ENCODE results near the gene PIP5K1C.

The PIP5K1C gene

DNA sequence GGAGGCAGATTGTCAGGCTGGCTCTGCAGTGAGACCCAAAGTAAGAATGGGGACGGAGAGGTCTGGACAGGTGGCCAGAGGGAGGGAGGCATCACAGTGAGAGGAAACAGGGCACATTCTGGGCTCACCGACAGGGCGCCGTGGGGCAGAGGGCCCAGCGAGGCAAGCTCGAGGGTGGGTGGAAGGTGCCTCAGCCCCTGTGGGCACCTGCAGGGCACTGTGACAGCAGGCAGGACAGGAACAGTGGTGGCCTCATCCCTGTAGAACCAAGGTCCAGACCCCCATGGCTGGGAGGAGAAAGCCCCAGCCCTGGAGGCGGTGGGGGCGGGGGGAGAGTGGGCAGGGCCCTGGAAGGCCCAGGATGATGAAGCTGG is 27.7 kb downstream of the PIP5K1C start:
- TF ChIP-seq, protein P1, sequence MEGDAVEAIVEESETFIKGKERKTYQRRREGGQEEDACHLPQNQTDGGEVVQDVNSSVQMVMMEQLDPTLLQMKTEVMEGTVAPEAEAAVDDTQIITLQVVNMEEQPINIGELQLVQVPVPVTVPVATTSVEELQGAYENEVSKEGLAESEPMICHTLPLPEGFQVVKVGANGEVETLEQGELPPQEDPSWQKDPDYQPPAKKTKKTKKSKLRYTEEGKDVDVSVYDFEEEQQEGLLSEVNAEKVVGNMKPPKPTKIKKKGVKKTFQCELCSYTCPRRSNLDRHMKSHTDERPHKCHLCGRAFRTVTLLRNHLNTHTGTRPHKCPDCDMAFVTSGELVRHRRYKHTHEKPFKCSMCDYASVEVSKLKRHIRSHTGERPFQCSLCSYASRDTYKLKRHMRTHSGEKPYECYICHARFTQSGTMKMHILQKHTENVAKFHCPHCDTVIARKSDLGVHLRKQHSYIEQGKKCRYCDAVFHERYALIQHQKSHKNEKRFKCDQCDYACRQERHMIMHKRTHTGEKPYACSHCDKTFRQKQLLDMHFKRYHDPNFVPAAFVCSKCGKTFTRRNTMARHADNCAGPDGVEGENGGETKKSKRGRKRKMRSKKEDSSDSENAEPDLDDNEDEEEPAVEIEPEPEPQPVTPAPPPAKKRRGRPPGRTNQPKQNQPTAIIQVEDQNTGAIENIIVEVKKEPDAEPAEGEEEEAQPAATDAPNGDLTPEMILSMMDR (IDR thresholded peaks at IDR 0.05) = no peak
- no peak for TF ChIP-seq ZFX (IDR thresholded peaks at IDR 0.05; ENCODE audit: borderline replicate concordance)
- H3K27ac ChIP-seq = no peak overlapping the region

DNA sequence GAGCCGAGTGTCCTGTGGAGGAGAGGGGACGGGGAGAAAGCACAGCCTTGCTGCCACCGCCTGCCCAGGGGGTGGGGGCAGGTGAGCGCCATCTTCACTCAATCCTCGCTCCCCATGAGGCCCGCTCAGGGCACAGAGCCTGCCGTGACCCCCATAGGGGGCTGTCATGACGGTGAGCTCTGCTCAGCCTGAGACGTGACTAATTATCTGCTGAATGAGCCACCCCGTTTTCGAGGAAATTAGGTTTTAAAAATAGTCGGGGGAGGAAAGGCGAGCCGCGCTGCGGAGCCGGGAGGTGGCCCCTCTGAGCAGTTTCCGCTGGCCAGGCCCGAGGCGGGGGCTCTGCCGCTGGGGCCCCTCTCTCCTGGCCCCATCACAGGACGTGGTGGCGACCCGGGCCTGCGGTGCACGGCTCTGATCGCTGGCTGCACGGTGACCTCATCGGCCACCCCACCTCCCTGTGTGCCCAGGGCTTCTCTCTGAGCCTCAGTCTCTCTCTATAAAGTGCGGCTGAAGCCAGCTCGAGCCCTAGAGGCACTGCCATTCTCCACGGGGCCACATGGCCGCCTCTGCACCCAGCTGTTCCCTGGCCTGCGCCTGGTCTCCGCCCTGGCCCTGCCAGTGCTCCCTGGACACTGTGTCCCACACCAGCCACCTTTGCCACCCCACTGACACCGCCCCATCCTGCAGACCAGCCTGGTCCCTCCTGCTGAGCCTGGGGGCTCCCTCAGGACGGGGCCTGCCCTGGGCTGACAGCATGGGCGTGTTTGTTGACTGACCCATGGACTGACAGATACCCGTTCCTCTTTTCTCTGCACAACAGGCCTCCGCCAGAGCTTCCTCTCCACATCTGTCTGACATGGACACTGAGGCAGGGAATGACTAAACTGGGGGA is 28.3 kb downstream of the PIP5K1C start:
- H3K27ac ChIP-seq = no peak overlapping the region
- no peak for TF ChIP-seq ZFX (IDR thresholded peaks at IDR 0.05; ENCODE audit: borderline replicate concordance)
- TF ChIP-seq, protein P1 (IDR thresholded peaks at IDR 0.05) = no peak

DNA sequence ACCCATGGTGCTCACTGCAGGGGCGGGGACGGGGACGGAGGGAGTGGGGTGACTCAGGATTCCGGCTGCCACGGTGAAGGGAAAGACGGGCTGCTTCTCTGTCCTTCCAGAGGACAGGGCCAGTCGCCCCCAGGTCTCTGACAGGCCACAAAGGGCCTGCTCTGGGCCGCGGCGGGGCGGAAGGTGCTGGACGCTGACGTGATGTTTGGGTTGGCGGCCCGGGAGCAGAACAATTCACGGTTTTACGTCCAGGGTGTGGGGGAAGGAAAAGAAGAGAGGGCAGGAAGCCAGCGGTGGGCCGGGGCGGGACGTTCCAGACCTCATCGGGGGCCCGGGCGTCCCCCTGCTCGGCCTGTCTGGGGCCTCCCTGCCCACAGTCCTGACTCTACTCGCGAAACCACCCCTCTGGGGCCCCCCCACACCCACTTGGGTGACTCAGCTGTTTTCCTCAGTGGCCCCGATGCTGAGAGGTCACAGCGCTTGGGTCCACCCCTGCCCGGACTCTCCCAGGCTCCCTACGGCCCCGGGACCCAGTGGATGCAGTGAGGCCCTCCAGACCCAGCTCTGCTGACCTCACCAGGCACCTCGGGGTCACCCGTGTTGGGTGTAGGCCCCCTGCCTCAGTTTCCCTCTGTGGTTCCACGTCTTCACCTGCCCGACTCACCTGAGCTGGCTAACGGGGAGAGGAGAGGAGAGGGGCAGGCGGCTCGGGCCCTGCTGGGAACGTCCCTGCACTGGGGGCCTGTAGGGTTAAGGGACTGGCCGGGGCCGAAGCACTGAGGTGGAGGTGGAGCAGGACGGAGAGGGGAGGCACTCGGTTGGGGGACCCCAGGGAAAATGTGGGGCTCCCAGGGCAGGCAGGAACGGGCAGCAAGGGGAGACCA is 29.2 kb downstream of the PIP5K1C start:
- TF ChIP-seq, protein P1 (IDR thresholded peaks at IDR 0.05) = no peak
- no peak for TF ChIP-seq ZFX (IDR thresholded peaks at IDR 0.05; ENCODE audit: borderline replicate concordance)
- no peak overlapping the region for H3K27ac ChIP-seq

DNA sequence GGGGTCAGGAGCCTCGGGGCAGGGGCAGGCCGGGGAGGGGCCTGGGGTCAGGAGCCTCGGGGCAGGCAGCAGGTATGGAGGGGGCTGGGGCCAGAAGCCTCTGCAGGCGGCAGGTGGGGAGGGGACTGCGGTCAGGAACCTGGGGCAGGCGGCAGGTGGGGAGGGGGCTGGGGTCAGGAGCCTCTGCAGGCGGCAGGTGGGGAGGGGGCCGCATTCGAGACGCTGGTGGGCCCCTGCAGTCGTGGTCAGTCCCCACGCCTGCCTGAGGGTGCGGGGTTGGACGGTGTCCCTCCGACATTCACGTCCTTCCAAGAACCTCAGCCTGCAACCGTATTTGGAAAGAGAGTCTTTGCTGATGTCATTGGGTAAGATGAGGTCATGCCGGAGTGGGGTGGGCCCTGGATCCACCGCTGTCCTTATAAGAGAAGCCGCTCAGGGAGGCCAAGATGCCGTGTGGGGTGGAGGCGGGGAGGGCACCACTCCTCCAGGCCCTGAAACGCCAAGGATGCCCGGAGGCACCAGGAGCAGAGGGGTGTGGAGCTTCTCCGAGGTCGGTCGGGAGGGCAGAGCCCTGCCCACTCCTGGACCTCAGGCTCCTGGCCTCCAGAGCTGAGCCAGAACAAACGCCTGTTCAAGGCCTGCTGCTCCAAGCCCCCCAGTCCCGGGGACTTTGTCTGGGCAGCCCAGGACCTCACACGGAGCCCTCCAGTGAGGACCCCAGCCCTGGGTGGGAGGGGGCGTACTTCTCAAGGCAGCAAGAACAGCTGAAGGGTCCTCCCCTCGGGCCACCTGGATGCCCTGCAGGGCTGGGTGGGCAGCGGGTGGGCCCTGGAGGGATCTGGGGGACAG is 30.1 kb downstream of the PIP5K1C start:
- no peak for TF ChIP-seq ZFX (IDR thresholded peaks at IDR 0.05; ENCODE audit: borderline replicate concordance)
- TF ChIP-seq, protein P1 (IDR thresholded peaks at IDR 0.05) = no peak
- no peak overlapping the region for H3K27ac ChIP-seq

DNA sequence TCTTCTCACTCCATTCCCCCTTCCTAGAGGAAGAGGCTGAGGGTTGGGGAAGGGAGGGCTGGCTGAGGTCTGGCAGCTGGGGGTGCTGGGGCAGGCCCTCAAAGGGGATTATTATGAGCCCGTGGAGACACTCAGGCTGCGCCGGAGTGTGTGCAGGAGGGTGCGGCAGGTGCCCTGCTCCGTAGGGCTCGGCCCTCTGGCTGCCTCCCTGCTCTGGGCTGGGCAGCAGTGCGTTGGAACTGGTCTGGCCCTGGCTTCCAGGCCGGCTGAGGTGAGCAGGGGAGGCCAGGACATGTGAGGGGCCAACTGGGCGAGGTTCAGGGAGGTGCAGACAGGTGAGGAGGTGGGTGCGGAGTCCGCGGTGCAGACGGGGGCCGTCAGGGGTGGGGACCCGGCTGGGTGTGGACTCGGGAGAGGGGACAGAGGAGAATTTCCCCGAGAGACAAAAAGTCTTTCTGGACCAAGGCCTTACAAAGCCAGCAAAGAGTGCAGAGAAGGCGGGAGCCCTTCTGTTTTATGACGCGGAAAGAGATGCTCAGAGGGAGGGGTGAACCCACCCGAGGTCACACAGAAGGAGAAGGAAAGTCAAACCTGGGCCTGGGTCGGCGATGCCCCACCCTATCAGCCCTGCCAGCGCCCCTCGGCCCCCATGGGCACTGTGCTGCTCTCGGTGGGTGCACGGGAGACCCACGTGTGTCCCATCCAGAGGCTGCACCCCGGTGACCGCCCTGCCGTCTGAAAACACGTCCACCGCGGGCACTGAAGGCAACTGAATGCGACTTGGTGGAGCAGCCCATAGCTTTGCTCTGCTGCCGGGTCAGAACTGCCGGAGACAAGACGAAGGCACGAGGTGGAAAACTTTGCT is 31.0 kb downstream of the PIP5K1C start:
- TF ChIP-seq, protein P1 (IDR thresholded peaks at IDR 0.05) = no peak
- no peak for TF ChIP-seq ZFX (IDR thresholded peaks at IDR 0.05; ENCODE audit: borderline replicate concordance)
- H3K27ac ChIP-seq = no peak overlapping the region

All from 22Rv1 (cell line).